GM12878 (cell line): ENCODE data around the gene C16orf86. TPM values are rescaled to one million over a fixed set of nuclear protein-coding genes. Genes with fewer than 3 reads are reported as not detected.

ENCODE experiments used
- ATAC-seq: fragments of 200-7000 bp; cut with Tn5 transposase; 3 replicates; pipeline ENCODE4 v1.9.1; 2020; ENCODE audit warnings: mild to moderate bottlenecking, moderate library complexity
- BruUV-seq: library from RNA; stranded (reverse); fragments of 400-500 nt; replicated peaks from 2 replicates; lab custom pipeline; 2021; lab: Mats Ljungman, UMichigan
- CTCF ChIA-PET: fragments of 300-600 bp; sonication (Branson Sonifier 250); formaldehyde crosslinking; extraction: SDS; loops from one replicate; lab custom pipeline; 2021; ENCODE audit warnings: inconsistent platforms; lab: Yijun Ruan, JAX
- POLR2A ChIA-PET: fragments of 350-600 bp; formaldehyde crosslinking; extraction: SDS; loops from one replicate; lab custom pipeline; 2021; ENCODE audit warnings: inconsistent platforms; lab: Charles Lee
- RAD21 ChIA-PET: fragments of 300-600 bp; sonication (Branson Sonifier 250); formaldehyde crosslinking; loops from one replicate; lab custom pipeline; 2023; ENCODE audit warnings: antibody characterized with exemption; ENCODE audit not compliant: unreplicated experiment; lab: Charles Lee
- SMC1A ChIA-PET: fragments of 300-600 bp; sonication (Branson Sonifier 250); formaldehyde crosslinking; loops from one replicate; lab custom pipeline; 2023; ENCODE audit not compliant: unreplicated experiment, uncharacterized antibody; lab: Charles Lee
- DNase-seq: peaks from one replicate; pipeline ENCODE4 v3.0.0-alpha.2; 2011; ENCODE audit warnings: low read depth, low spot score
- FAIRE-seq: peaks from 3 replicates; lab custom pipeline; 2011; peaks lifted over from hg19 to GRCh38; lab: Jason Lieb, UNC
- H2AFZ ChIP-seq: 2 replicates; pipeline ENCODE4 v1.6.0; 2011; ENCODE audit warnings: low read depth, low read length, control low read depth; ENCODE audit not compliant: control insufficient read depth
- H3K27ac ChIP-seq: 2 replicates; pipeline ENCODE4 v1.5.1; 2011; ENCODE audit warnings: control low read depth; ENCODE audit not compliant: control insufficient read depth, insufficient read depth
- H3K27me3 ChIP-seq, 2 experiments: replicated peaks in 1 of 2; 2 replicates each; pipeline versions ENCODE4 v1.6.0 to v1.6.1; 2011; ENCODE audit warnings: low read length in 1 of 2; ENCODE audit not compliant: control insufficient read depth in 2 of 2, insufficient read depth in 2 of 2
- H3K36me3 ChIP-seq, 2 experiments: 2 replicates each; pipeline ENCODE4 v1.5.1; 2011; ENCODE audit warnings: low read length in 1 of 2; ENCODE audit not compliant: control insufficient read depth in 2 of 2, insufficient read depth in 2 of 2
- H3K4me1 ChIP-seq: 2 replicates; pipeline ENCODE4 v1.6.1; 2011; ENCODE audit warnings: mild to moderate bottlenecking, low read length, moderate library complexity, mixed read lengths; ENCODE audit not compliant: control insufficient read depth, insufficient read depth
- H3K4me2 ChIP-seq: 2 replicates; pipeline ENCODE4 v1.6.0; 2011; ENCODE audit warnings: control low read depth; ENCODE audit not compliant: control insufficient read depth, insufficient read depth
- H3K4me3 ChIP-seq: fragments of 200-600 bp; sonication (generic); 2 replicates; pipeline ENCODE4 v1.5.1; 2016
- H3K79me2 ChIP-seq: 2 replicates; pipeline ENCODE4 v1.6.0; 2011; ENCODE audit warnings: low read length; ENCODE audit not compliant: control insufficient read depth, insufficient read depth
- H3K9ac ChIP-seq: 2 replicates; pipeline ENCODE4 v1.8.0; 2011; ENCODE audit warnings: low read length, control low read depth, mixed read lengths; ENCODE audit not compliant: control insufficient read depth, insufficient read depth
- H3K9me3 ChIP-seq: replicated peaks from 3 replicates; pipeline ENCODE4 v1.5.1; 2011; ENCODE audit warnings: mild to moderate bottlenecking, low read length; ENCODE audit not compliant: control insufficient read depth, insufficient read depth
- H4K20me1 ChIP-seq: 2 replicates; pipeline ENCODE4 v1.6.0; 2011; ENCODE audit not compliant: control insufficient read depth, insufficient read depth
- BCL11A ChIP-seq: IDR thresholded peaks from 2 replicates; pipeline ENCODE4 v1.6.1; 2011; ENCODE audit warnings: low read depth, low read length
- BCL3 ChIP-seq: IDR thresholded peaks from 2 replicates; pipeline ENCODE4 v1.6.1; 2011; ENCODE audit warnings: borderline replicate concordance, low read depth, mild to moderate bottlenecking, moderate library complexity, low read length; ENCODE audit not compliant: insufficient read depth, poor library complexity, severe bottlenecking
- CEBPZ ChIP-seq: fragments of 150-350 bp; IDR thresholded peaks from 2 replicates; pipeline ENCODE4 v1.6.1; 2016; ENCODE audit warnings: low read depth, low read length
- EZH2 ChIP-seq: IDR thresholded peaks from 2 replicates; pipeline ENCODE4 v1.6.1; 2012; ENCODE audit warnings: low read depth, mild to moderate bottlenecking, control low read depth, inconsistent platforms, low read length, borderline replicate concordance; ENCODE audit not compliant: control insufficient read depth
- HDAC6 ChIP-seq: fragments of 200-600 bp; sonication (generic); IDR thresholded peaks from one replicate; pipeline ENCODE4 v1.8.0; 2017; ENCODE audit warnings: antibody characterized with exemption; ENCODE audit not compliant: unreplicated experiment
- MYC ChIP-seq: IDR thresholded peaks from 2 replicates; pipeline ENCODE4 v1.6.1; 2011; ENCODE audit warnings: mild to moderate bottlenecking, low read length, moderate library complexity, inconsistent platforms; ENCODE audit not compliant: insufficient read depth, insufficient replicate concordance, insufficient read length, severe bottlenecking
- SIX5 ChIP-seq: IDR thresholded peaks from 2 replicates; pipeline ENCODE4 v1.6.1; 2011; ENCODE audit warnings: mild to moderate bottlenecking, low read depth, low read length, moderate library complexity; ENCODE audit not compliant: severe bottlenecking
- SMAD5 ChIP-seq: IDR thresholded peaks from 2 replicates; pipeline ENCODE4 v1.6.1; 2016; ENCODE audit warnings: antibody characterized with exemption, low read depth
- SRF ChIP-seq, 2 experiments: IDR thresholded peaks; 2 replicates each; pipeline ENCODE4 v1.6.1; 2011; ENCODE audit warnings: low read depth in 2 of 2, low read length in 2 of 2, mild to moderate bottlenecking in 1 of 2, moderate library complexity in 1 of 2
- TAF1 ChIP-seq: IDR thresholded peaks from 2 replicates; pipeline ENCODE4 v1.6.1; 2011; ENCODE audit warnings: mild to moderate bottlenecking, low read depth, low read length, borderline replicate concordance
- YBX1 ChIP-seq: fragments of 450-650 bp; IDR thresholded peaks from 2 replicates; pipeline ENCODE4 v1.6.1; 2016; ENCODE audit warnings: antibody characterized with exemption
- ZNF592 ChIP-seq: fragments of 450-650 bp; IDR thresholded peaks from 2 replicates; pipeline ENCODE4 v1.6.1; 2017; ENCODE audit warnings: mild to moderate bottlenecking, moderate library complexity
- ZZZ3 ChIP-seq: IDR thresholded peaks from 2 replicates; pipeline ENCODE4 v1.6.1; 2011; ENCODE audit warnings: low read depth; ENCODE audit not compliant: control insufficient read depth, insufficient read length
- WGBS: methylation state at CpG from one replicate; pipeline ENCODE4 v1.1.6; 2016; ENCODE audit warnings: low lambda C conversion rate; ENCODE audit not compliant: insufficient replicate concordance, insufficient coverage; ENCODE audit errors: missing lambda C conversion rate; 5-methylcytosine and 5-hydroxymethylcytosine counted together
- in situ Hi-C: fragments of 300-500 bp; cut with MboI; formaldehyde crosslinking; loops from 9 replicates; pipeline ENCODE4 v1.14.3; 2018; ENCODE audit warnings: mixed read lengths
- intact Hi-C: fragments of 100-400 bp; cut with micrococcal nuclease; formaldehyde crosslinking; loops from one replicate; pipeline ENCODE4 v1.14.2; 2022; ENCODE audit not compliant: unreplicated experiment
- polyA plus RNA-seq, 11 experiments: library from polyadenylated mRNA; depleted of rRNA in 4 of 11; unstranded in 6 of 11; stranded (reverse) in 5 of 11; fragments of >200 nt; fragmentation: Nextera tagmentation in 4 of 11; fragmentation: Illumina TruSeq in 1 of 11; extraction: Ambion mirVana in 4 of 11; extraction: Trizol in 1 of 11; gene quantifications; 1 replicate in 1 of 11; 2 replicates in 10 of 11; pipeline versions ENCODE4 v1.2.1 to v1.2.3, GENCODE V29; 2011 to 2016; ENCODE audit warnings: inconsistent platforms in 2 of 11, missing spikeins in 2 of 11, low read depth in 1 of 11
- total RNA-seq, 4 experiments: library from RNA; depleted of rRNA in 3 of 4; stranded (reverse); fragments of >200 nt in 3 of 4; fragmentation: Illumina TruSeq in 1 of 4; extraction: Trizol in 1 of 4; gene quantifications; 2 replicates each; pipeline versions ENCODE4 v1.2.1 to v1.2.3, GENCODE V29; 2013 to 2021

C16orf86 gene
- total and polyA plus RNA-seq, 10 of the 15 experiments (the other 5 are each of a cell fraction or from before 2014, with no cell fraction given), result 0.11 to 3.3 (median 1.6) TPM

GRCh38 chr16:67676516-67676915 lies 9.9 kb downstream of the C16orf86 start:
- RAD21 ChIA-PET, result no interaction called here
- 56% methylated on average over 4 of the region's 4 CpGs for WGBS
- ATAC-seq (no peak), DNase-seq (no peak), FAIRE-seq (no peak)
- CTCF ChIA-PET, result interaction anchor here (0.9 to 1.1 kb wide), 3 partner anchors 8 to 140 kb away, joined by 3 to 6 read pairs (median 5); partner anchors contain the start of gene GFOD2
- H2AFZ ChIP-seq, result no peak overlapping the region
- H3K79me2 ChIP-seq, result no peaks in the 10 kb centered on the region
- H3K36me3 ChIP-seq, result 0 out of 4 replicates have a peak, but pooled peaks cover 0 to 1% of the 10 kb centered on the region in 2 experiments
- H3K9ac ChIP-seq, result no peak overlapping the region
- no peaks in the 10 kb centered on the region for H3K9me3 ChIP-seq
- in situ Hi-C loops, result loop anchor here (5.0 kb wide), 1 partner anchor 251 kb away; no protein-coding TSS in a partner anchor
- H4K20me1 ChIP-seq, result no peaks in the 10 kb centered on the region
- no peak overlapping the region for H3K4me2 ChIP-seq
- TF ChIP-seq SRF (IDR thresholded peaks at IDR 0.05; ENCODE audit: low read depth in 2 of 2, low read length in 2 of 2) (no peak), ZZZ3 (no peak), BCL11A (no peak), YBX1 (no peak), MYC (no peak), SIX5 (no peak), SMAD5 (no peak), TAF1 (no peak), HDAC6 (no peak), ZNF592 (no peak), CEBPZ (no peak), EZH2 (no peak), BCL3 (no peak)
- SMC1A ChIA-PET, result interaction anchor here (0.9 kb wide), 1 partner anchor 9 kb away, joined by 4 read pairs; no protein-coding TSS in a partner anchor
- H3K27me3 ChIP-seq, result no peaks in the 10 kb centered on the region
- no TSS peak for BruUV-seq
- H3K4me3 ChIP-seq, result no peak overlapping the region
- no peak overlapping the region for H3K27ac ChIP-seq
- peaks cover 5% of the 10 kb centered on the region for H3K4me1 ChIP-seq
- intact Hi-C loops, result no loop called here
- POLR2A ChIA-PET, result interaction anchor here (0.6 kb wide), 1 partner anchor 183 kb away, joined by 4 read pairs; no protein-coding TSS in a partner anchor
